K562 (cell line): Measurements from ENCODE around the gene CEP89. TPM values are rescaled to one million over a fixed set of nuclear protein-coding genes. Genes with fewer than 3 reads are reported as not detected.

Source experiments
- CEBPG ChIP-seq, 3 experiments: fragments of 200-800 bp in 1 of 3; sonication (Bioruptor generic) in 1 of 3; sonication (generic) in 1 of 3; formaldehyde crosslinking in 1 of 3; IDR thresholded peaks in 2 of 3; conservative IDR thresholded peaks in 1 of 3; 2 replicates each; pipeline versions ENCODE4 v1.6.1 to v1.8.0; 2016 to 2022; ENCODE audit warnings: missing compliant biosample characterization in 2 of 3, missing genetic modification characterization in 2 of 3, mild to moderate bottlenecking in 1 of 3, missing genetic modification reagents in 1 of 3
- ETS2 ChIP-seq: IDR thresholded peaks from 2 replicates; pipeline ENCODE4 v1.6.1; 2016; ENCODE audit warnings: borderline replicate concordance, missing genetic modification characterization, mild to moderate bottlenecking, moderate library complexity, missing compliant biosample characterization; ENCODE audit not compliant: poor library complexity, severe bottlenecking
- FOXA1 ChIP-seq: fragments of 450-650 bp; IDR thresholded peaks from 2 replicates; pipeline ENCODE4 v1.6.1; 2016; ENCODE audit warnings: mild to moderate bottlenecking, borderline replicate concordance
- GATAD2B ChIP-seq: fragments of 450-650 bp; IDR thresholded peaks from 2 replicates; pipeline ENCODE4 v1.6.1; 2017; ENCODE audit warnings: mild to moderate bottlenecking, borderline replicate concordance
- KLF10 ChIP-seq: fragments of 250-450 bp; sonication (Bioruptor Pico); IDR thresholded peaks from 2 replicates; pipeline ENCODE4 v1.6.1; 2021; ENCODE audit warnings: matching md5 sums
- MEF2A ChIP-seq: IDR thresholded peaks from 2 replicates; pipeline ENCODE4 v1.6.1; 2011; ENCODE audit warnings: low read depth, mild to moderate bottlenecking, low read length, moderate library complexity; ENCODE audit not compliant: control insufficient read depth
- MTF1 ChIP-seq: fragments of 250-450 bp; sonication (Bioruptor Pico); IDR thresholded peaks from 2 replicates; pipeline ENCODE4 v1.9.0; 2021; ENCODE audit warnings: moderate library complexity, mild to moderate bottlenecking, inconsistent platforms, borderline replicate concordance
- NBN ChIP-seq: fragments of 450-650 bp; IDR thresholded peaks from 2 replicates; pipeline ENCODE4 v1.6.1; 2016; ENCODE audit warnings: low read depth, mild to moderate bottlenecking
- NEUROD1 ChIP-seq: fragments of 150-350 bp; IDR thresholded peaks from 2 replicates; pipeline ENCODE4 v1.6.1; 2014; ENCODE audit warnings: borderline replicate concordance, low read length, low read depth; ENCODE audit not compliant: partially characterized antibody
- POLR2AphosphoS5 ChIP-seq: IDR thresholded peaks from 2 replicates; pipeline ENCODE4 v1.6.1; 2011; ENCODE audit warnings: mild to moderate bottlenecking, low read depth, low read length, moderate library complexity; ENCODE audit not compliant: control insufficient read depth, insufficient read depth
- RBM25 ChIP-seq: fragments of 200-400 bp; formaldehyde crosslinking; IDR thresholded peaks from 2 replicates; pipeline ENCODE4 v1.6.1; 2018; ENCODE audit warnings: low read length, low read depth, moderate library complexity; ENCODE audit not compliant: severe bottlenecking
- REST ChIP-seq, 2 experiments: fragments of 450-650 bp; formaldehyde crosslinking in 1 of 2; IDR thresholded peaks; 2 replicates each; pipeline versions ENCODE4 v1.4.0 to v1.6.1; 2014 to 2020; ENCODE audit warnings: mild to moderate bottlenecking in 2 of 2, borderline replicate concordance in 1 of 2, low read depth in 1 of 2
- RFX7 ChIP-seq: fragments of 250-450 bp; sonication (Bioruptor Pico); IDR thresholded peaks from 2 replicates; pipeline ENCODE4 v1.5.1; 2021; ENCODE audit warnings: mild to moderate bottlenecking
- SIN3B ChIP-seq: fragments of 450-650 bp; IDR thresholded peaks from 2 replicates; pipeline ENCODE4 v1.6.1; 2017; ENCODE audit warnings: low read depth, mild to moderate bottlenecking, moderate library complexity
- SRSF9 ChIP-seq: fragments of 200-400 bp; formaldehyde crosslinking; IDR thresholded peaks from 2 replicates; pipeline ENCODE4 v1.6.1; 2017; ENCODE audit warnings: low read depth, low read length, borderline replicate concordance
- TAL1 ChIP-seq: fragments of 450-650 bp; IDR thresholded peaks from 2 replicates; pipeline ENCODE4 v1.6.1; 2016; ENCODE audit warnings: mild to moderate bottlenecking
- ZNF408 ChIP-seq: fragments of 250-450 bp; sonication (Bioruptor Pico); IDR thresholded peaks from 2 replicates; pipeline ENCODE4 v1.4.0; 2020; ENCODE audit warnings: low read depth, mild to moderate bottlenecking, moderate library complexity
- ZSCAN32 ChIP-seq: fragments of 450-650 bp; formaldehyde crosslinking; IDR thresholded peaks from 2 replicates; pipeline ENCODE4 v1.4.0; 2020; ENCODE audit warnings: mild to moderate bottlenecking, moderate library complexity
- polyA plus RNA-seq, 8 experiments: library from polyadenylated mRNA; depleted of rRNA in 4 of 8; stranded (reverse) in 5 of 8; unstranded in 3 of 8; fragments of >200 nt; fragmentation: Nextera tagmentation in 2 of 8; fragmentation: Illumina TruSeq in 1 of 8; extraction: Ambion mirVana in 2 of 8; extraction: Trizol in 1 of 8; gene quantifications; 2 replicates each; pipeline versions ENCODE4 v1.2.1 to v1.2.3, GENCODE V29; 2011 to 2014; ENCODE audit warnings: inconsistent platforms in 1 of 8, missing spikeins in 1 of 8
- total RNA-seq, 7 experiments: library from RNA; depleted of rRNA in 6 of 7; stranded (reverse); fragments of >200 nt in 6 of 7; fragmentation: Illumina TruSeq in 2 of 7; extraction: Trizol in 2 of 7; gene quantifications; 2 replicates each; pipeline versions ENCODE4 v1.2.1 to v1.2.3, GENCODE V29; 2011 to 2021; ENCODE audit warnings: low replicate concordance in 1 of 7

The CEP89 gene
- total and polyA plus RNA-seq, 9 of the 15 experiments (the other 6 are each of a cell fraction or from before 2014, with no cell fraction given), result 5.5 to 15.0 (median 7.2) TPM

DNA sequence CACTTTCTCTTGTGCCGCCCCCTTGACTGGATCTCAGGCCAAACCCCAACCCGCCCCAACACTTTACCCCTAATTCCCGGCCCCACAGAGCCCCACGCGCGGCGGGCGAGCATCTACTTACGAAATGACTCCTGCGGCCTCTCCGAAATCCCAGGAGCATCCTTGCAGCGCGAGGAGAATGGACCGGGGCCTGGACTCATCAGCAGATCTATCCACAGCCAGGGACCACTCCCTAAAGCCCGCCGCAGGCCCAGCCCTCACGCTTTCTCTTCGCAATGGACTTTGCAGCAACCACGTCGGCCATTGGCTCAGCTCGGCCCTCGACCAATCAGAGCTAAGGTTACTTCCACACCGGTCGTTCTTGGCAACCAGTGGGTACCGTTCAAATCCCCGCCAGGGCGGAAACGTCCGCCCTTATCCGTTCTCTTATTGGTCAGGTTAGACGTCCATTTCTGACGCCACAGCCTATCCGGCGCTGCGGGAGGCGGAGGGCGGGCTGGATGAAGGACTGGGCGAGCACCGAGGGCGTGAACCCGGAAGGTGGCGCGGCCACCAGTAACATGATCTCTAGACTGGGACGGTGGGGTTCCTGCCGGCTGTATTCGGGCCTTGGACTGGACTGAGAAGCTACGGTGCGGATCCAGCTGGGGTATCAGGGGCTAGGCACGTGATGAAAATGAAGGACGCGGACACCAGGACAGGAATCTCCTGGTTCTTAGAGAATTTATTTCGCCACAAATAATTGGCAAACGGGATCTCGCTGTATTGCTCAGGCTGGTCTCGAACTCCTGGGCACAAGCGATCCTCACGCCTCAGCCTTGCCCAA, at the start of gene CEP89, which contains the start of gene FAAP24 (continued):
- TF ChIP-seq SIN3B (peak; percentile 75), REST (IDR thresholded peaks at IDR 0.05; ENCODE audit: borderline replicate concordance) (peak; percentile 67), REST (CRISPR knock-in tag; IDR thresholded peaks at IDR 0.05; ENCODE audit: low read depth) (no peak), SRSF9 (no peak), NEUROD1 (peak; percentile 99), RBM25 (peak; percentile 98), RFX7 (CRISPR knock-in tag) (no peak), FOXA1 (no peak), MTF1 (CRISPR knock-in tag) (no peak), GATAD2B (no peak; the same call in 1 of the 2 replicates), ZNF408 (CRISPR knock-in tag) (no peak), MEF2A (no peak), ZSCAN32 (no peak), KLF10 (CRISPR knock-in tag) (no peak), ETS2 (tag) (no peak), TAL1 (no peak), POLR2AphosphoS5 (peak; percentile 76; the same call in 1 of the 2 replicates), CEBPG (CRISPR knock-in tag; IDR thresholded peaks at IDR 0.05) (no peak), CEBPG (tag; conservative IDR thresholded peaks at IDR 0.05 in 1 of 2, IDR thresholded peaks at IDR 0.05 in 1 of 2) (no peak), NBN (no peak)
